GM19328 (cell line): ENCODE measurements around the gene ATP8B4.

Experiments used
- ATAC-seq: cut with Tn5 transposase; IDR thresholded peaks from one replicate; pipeline ENCODE4 v1.9.1; 2021; ENCODE audit warnings: mild to moderate bottlenecking, moderate library complexity; ENCODE audit not compliant: unreplicated experiment

ATP8B4 gene

DNA sequence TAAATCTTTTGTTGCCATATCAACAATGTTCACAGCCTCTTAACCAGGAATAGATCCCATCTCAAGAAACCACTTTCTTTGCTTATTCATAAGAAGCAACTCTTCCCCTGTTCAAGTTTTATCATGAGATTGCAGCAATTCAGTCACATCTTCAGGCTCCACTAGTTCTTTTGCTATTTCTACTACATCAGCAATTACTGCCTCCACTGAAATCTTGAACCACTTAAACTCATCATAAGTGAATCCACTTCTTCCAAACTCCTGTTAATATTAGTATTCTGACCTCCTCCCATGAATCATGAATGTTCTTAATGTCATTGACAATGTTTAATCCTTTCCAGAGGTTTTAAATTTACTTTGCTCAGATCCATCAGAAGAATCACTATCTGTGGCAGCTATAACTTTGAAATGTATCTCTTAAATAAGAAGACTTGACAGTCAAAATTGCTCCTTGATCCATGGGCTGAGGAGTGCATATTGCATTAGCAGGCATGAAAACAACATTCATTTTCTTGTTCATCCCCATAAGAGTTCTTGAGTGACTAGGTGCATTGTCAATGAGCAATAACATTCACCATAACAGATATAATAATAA, 292.3 kb downstream of the ATP8B4 start:
- no peak for ATAC-seq

- ATAC-seq = no peak
Measured at GRCh38 chr15:49824775-49825099, 294.3 kb downstream of the ATP8B4 start.

DNA sequence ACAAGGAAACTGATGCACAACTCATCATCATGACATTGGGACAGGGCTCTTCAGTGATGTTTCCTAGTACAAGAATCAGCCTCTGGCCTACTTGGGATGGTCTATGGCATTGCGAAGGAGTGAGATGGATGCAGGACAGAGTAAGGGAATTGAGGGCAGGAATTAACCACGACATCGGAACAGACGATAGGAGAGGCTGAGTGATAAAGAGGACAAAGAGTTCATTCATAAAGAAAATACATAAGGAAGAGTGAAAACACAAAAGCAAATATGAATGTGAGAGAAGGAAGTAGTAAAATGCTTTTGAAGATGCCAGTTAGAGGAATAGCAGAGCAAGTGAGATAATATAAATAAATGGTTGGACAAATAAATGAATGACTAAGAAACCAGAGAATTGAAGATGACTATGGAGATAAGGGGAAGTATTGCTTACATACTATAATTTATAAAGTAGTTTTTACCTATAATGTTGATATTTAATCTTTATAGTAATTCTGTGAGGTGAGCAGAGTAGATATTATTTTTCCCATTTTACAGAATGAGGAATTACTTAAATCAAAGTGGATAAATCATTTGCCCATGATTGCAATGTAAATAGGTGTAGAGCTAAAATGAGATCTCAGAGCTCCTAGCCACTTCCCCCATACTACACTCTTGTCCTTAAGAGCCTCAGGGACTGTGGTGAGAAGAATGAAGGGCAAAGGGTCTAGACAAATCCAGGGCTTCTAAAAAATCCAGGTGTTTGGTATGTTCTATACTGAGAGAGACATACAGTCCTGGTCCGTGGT, 294.9 kb downstream of the ATP8B4 start:
- ATAC-seq = no peak

DNA sequence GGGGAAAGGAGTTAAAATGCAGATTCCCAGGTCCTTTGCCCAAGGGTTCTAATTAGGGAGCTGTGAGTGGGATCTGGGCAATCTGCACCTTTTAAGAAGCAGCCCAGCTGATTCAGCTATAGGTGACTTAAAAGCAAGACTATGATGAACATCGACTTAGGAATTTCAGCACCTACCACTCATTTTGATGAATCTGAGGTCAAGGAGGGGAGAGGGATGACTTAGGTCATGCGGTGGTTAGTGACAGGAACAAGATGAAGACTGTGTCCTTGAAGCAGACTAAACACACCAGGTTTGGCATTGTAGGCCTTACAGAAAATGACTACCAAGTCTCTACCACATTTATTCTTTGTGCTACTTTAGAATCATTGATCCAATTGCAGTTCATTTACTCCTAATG, 301.9 kb downstream of the ATP8B4 start:
- ATAC-seq = no peak

- no peak for ATAC-seq
Measured at GRCh38 chr15:49815950-49816349, 303.1 kb downstream of the ATP8B4 start.

DNA sequence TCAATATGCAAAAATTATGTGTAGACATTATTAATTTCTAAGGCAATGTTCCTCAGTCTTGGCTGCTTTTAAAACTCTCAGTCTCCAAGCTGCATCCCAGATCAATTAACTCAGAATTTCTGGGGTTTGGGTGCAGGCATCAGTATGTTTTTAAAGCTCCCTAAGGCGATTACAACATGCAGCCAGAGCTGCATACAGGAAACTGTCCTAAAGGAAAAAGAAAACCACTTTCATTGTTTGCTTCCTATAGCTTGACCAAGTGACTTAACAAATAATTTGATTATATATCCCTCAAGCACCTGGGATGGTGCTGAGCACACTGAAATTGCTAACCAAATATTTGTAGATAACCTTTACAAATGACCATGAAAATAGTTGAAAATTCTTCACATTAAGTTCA, 303.5 kb downstream of the ATP8B4 start:
- ATAC-seq = no peak

- ATAC-seq = no peak
Measured at GRCh38 chr15:49814709-49815108, 304.3 kb downstream of the ATP8B4 start.

DNA sequence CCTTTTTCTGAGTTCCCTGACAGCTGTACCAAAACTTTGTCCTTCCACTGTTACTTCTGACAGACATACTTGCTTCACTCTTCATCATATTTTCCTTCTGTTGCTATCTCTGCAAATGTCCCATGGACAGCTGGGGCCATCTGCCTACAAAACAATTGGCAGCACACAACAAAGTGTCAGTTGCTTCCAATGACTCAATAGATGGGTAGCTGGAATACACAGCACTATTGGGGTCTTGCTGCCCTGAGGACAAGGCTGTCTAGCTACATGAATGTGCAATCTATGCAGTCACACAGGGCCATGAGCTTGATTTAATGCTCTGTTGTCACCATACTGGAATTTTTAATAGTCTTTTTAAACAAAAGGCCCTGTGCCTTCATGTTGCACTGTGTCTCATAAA, 305.4 kb downstream of the ATP8B4 start:
- no peak for ATAC-seq

- ATAC-seq = no peak
Measured at GRCh38 chr15:49810720-49811119, 308.3 kb downstream of the ATP8B4 start.

DNA sequence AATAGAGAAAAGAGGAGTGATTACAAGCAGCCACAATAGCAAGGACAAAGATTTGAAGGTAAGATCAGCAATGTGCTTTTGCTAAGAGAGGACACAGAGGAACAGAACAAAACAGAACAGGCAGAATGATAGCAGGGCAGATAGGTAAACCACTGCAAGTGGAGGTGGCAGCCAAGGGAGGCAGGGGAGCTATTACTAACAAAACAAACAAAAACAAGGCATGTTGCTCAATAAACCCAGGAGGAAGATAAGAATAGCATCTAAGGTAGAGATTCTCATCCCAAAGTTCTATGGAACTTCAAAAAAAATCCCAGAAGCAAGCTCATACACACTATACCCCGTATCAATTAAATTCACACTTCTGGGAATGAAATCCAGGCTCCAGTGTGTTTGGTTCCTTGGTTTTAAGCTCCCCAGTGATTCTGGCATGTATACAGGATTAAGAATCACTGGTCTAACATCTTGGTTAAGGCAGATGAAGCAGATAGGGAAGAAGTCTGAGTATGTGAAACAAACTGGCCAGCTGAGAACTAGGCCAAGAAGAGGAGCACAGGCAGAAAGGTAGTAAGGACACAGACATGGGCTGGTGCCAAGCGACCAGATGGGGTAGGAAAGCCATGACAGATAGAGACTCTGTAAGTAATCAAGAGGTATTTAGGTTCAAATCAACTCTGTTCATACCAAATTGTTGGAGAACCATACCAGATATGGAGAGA, 309.0 kb downstream of the ATP8B4 start:
- no peak for ATAC-seq

- ATAC-seq = no peak
Measured at GRCh38 chr15:49808341-49808740, 310.7 kb downstream of the ATP8B4 start.
